Nephron progenitor cell (in vitro differentiated cells): ENCODE results near the gene SFXN5.

Experiments used
- DNase-seq: peaks from one replicate; pipeline ENCODE4 v3.0.0; 2021
- H3K27ac Mint-ChIP-seq: 2 replicates; pipeline ENCODE4 v1.8.0; 2021; ENCODE audit warnings: mild to moderate bottlenecking, moderate library complexity, mixed read lengths
- H3K27me3 Mint-ChIP-seq: 2 replicates; pipeline ENCODE4 v1.8.0; 2021; ENCODE audit warnings: mild to moderate bottlenecking, low read depth, mixed read lengths; ENCODE audit not compliant: poor library complexity
- H3K36me3 Mint-ChIP-seq: 2 replicates; pipeline ENCODE4 v1.8.0; 2021; ENCODE audit warnings: low read depth, mixed read lengths
- H3K4me1 Mint-ChIP-seq: 2 replicates; pipeline ENCODE4 v1.8.0; 2021; ENCODE audit warnings: mixed read lengths
- H3K4me3 Mint-ChIP-seq: 2 replicates; pipeline ENCODE4 v1.8.0; 2021; ENCODE audit warnings: mild to moderate bottlenecking, moderate library complexity, mixed read lengths
- H3K9me3 Mint-ChIP-seq: 2 replicates; pipeline ENCODE4 v1.8.0; 2021; ENCODE audit warnings: mild to moderate bottlenecking, moderate library complexity, mixed read lengths
- TF ChIP-seq, protein P1 (sequence below): fragments of 200-600 bp; sonication (generic); IDR thresholded peaks from 2 replicates; pipeline ENCODE4 v1.5.0; 2021; ENCODE audit warnings: antibody characterized with exemption

The SFXN5 gene

DNA sequence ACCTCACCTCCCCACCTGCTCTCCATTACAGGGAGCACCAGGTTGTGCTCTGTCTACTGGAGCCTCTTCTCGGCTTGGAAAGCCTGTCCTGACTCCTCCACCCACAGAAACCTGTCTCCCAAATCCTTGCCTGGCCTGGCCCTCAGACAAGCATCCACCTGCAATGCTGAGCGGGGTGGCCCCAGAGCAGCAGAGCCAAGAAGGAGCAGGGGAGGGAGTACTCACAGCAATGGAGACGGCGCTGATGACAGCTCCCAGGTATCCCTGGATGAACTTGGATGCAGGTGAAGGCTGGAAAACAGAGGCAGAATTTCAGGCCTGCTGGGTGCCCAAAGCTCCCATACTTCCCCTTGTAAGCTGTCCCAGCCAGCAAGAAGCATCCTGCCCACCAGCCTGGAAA, 72.8 kb downstream of the SFXN5 start:
- Mint-ChIP-seq H3K4me1 (peaks cover 37% of the 10 kb centered on the region), H3K36me3 (no peaks in the 10 kb centered on the region), H3K27ac (no peak overlapping the region), H3K9me3 (no peaks in the 10 kb centered on the region), H3K27me3 (no peaks in the 10 kb centered on the region), H3K4me3 (no peak overlapping the region)
- TF ChIP-seq, protein P1, sequence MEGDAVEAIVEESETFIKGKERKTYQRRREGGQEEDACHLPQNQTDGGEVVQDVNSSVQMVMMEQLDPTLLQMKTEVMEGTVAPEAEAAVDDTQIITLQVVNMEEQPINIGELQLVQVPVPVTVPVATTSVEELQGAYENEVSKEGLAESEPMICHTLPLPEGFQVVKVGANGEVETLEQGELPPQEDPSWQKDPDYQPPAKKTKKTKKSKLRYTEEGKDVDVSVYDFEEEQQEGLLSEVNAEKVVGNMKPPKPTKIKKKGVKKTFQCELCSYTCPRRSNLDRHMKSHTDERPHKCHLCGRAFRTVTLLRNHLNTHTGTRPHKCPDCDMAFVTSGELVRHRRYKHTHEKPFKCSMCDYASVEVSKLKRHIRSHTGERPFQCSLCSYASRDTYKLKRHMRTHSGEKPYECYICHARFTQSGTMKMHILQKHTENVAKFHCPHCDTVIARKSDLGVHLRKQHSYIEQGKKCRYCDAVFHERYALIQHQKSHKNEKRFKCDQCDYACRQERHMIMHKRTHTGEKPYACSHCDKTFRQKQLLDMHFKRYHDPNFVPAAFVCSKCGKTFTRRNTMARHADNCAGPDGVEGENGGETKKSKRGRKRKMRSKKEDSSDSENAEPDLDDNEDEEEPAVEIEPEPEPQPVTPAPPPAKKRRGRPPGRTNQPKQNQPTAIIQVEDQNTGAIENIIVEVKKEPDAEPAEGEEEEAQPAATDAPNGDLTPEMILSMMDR: no peak
- DNase-seq: no peak

GRCh38 chr2:72998234-72998651, 73.3 kb downstream of the SFXN5 start:
- H3K4me3 Mint-ChIP-seq: no peak overlapping the region
- TF ChIP-seq, protein P1: no peak

GRCh38 chr2:72996117-72996502, 75.4 kb downstream of the SFXN5 start:
- Mint-ChIP-seq H3K4me1 (peaks cover 15% of the 10 kb centered on the region), H3K9me3 (no peaks in the 10 kb centered on the region), H3K36me3 (no peaks in the 10 kb centered on the region), H3K27ac (peak overlapping the region; percentile 24), H3K4me3 (no peak overlapping the region), H3K27me3 (no peaks in the 10 kb centered on the region)
- TF ChIP-seq, protein P1: no peak
- DNase-seq: no peak

More at GRCh38 chr2:72998234-72998651, 73.3 kb downstream of the SFXN5 start:
- no peak for DNase-seq
- no peaks in the 10 kb centered on the region for H3K9me3 Mint-ChIP-seq
- H3K27ac Mint-ChIP-seq: no peak overlapping the region
- H3K4me1 Mint-ChIP-seq: peaks cover 32% of the 10 kb centered on the region
- no peaks in the 10 kb centered on the region for H3K27me3 Mint-ChIP-seq
- no peaks in the 10 kb centered on the region for H3K36me3 Mint-ChIP-seq

GRCh38 chr2:72995430-72996116, 75.9 kb downstream of the SFXN5 start:
- Mint-ChIP-seq H3K36me3 (no peaks in the 10 kb centered on the region), H3K27me3 (no peaks in the 10 kb centered on the region), H3K4me1 (peaks cover 10% of the 10 kb centered on the region), H3K9me3 (no peaks in the 10 kb centered on the region), H3K27ac (peak overlapping the region; percentile 24), H3K4me3 (no peak overlapping the region)
- no peak for DNase-seq
- TF ChIP-seq, protein P1: no peak

- Mint-ChIP-seq H3K36me3 (no peaks in the 10 kb centered on the region), H3K27ac (no peak overlapping the region), H3K9me3 (no peaks in the 10 kb centered on the region), H3K27me3 (no peaks in the 10 kb centered on the region), H3K4me3 (no peak overlapping the region), H3K4me1 (peaks cover 13% of the 10 kb centered on the region)
- DNase-seq: no peak
- TF ChIP-seq, protein P1: no peak
Measured at GRCh38 chr2:72994991-72995380, 76.5 kb downstream of the SFXN5 start.
